ENCODE results near the gene PKN1. TPM values are rescaled to one million over a fixed set of nuclear protein-coding genes. Genes with fewer than 3 reads are reported as not detected.

The PKN1 gene
- total and polyA plus RNA-seq, 10 of the 15 experiments (the other 5 are each of a cell fraction or from before 2014, with no cell fraction given) = 1.0 to 189 (median 52.7) TPM

- peaks cover 3% of the 10 kb centered on the region; the same call in 1 of the 2 replicates for H4K20me1 ChIP-seq (ENCODE audit: control insufficient read depth, insufficient read depth)
- no peaks in the 10 kb centered on the region for H3K9me3 ChIP-seq (replicated peaks; ENCODE audit: control insufficient read depth, insufficient read depth, low read length)
- intact Hi-C loops (cut with micrococcal nuclease; ENCODE audit: unreplicated experiment) = no loop called here
- peaks cover 3 to 12% of the 10 kb centered on the region in 2 experiments; a peak in 3 of 4 replicates for H3K36me3 ChIP-seq (ENCODE audit: control insufficient read depth in 2 of 2, insufficient read depth in 2 of 2, low read length in 1 of 2)
- H3K9ac ChIP-seq (ENCODE audit: control insufficient read depth, insufficient read depth, low read length) = no peak overlapping the region
- ATAC-seq (no peak), FAIRE-seq (no peak), DNase-seq (ENCODE audit: low read depth, low spot score) (no peak)
- ChIA-PET RAD21 (ENCODE audit: unreplicated experiment) (no interaction called here), POLR2A (interaction anchor here (0.6 kb wide), 1 partner anchor 653 kb away, joined by 4 read pairs; no protein-coding TSS in a partner anchor), CTCF (interaction anchor here (1.0 to 2.0 kb wide), 2 partner anchors 18 to 43 kb away, joined by 5 read pairs; no protein-coding TSS in a partner anchor), SMC1A (ENCODE audit: uncharacterized antibody, unreplicated experiment) (interaction anchor here (0.7 kb wide), 1 partner anchor 15 kb away, joined by 3 read pairs; no protein-coding TSS in a partner anchor)
- H3K4me3 ChIP-seq = 0 out of 2 replicates have a peak overlapping the region, but pooled peaks have one; percentile 95
- peaks cover 9% of the 10 kb centered on the region for H3K4me1 ChIP-seq (ENCODE audit: control insufficient read depth, insufficient read depth, low read length)
- peak overlapping the region; percentile 35; the same call in 1 of the 2 replicates for H3K4me2 ChIP-seq (ENCODE audit: control insufficient read depth, insufficient read depth)
- no TSS peak for BruUV-seq (replicated peaks)
- H3K79me2 ChIP-seq (ENCODE audit: control insufficient read depth, insufficient read depth, low read length) = peaks cover 30% of the 10 kb centered on the region
- H2AFZ ChIP-seq (ENCODE audit: control insufficient read depth, low read depth, low read length) = no peak overlapping the region
- TF ChIP-seq HDAC2 (IDR thresholded peaks at IDR 0.05) = no peak
- TF ChIP-seq NR2C1 (IDR thresholded peaks at IDR 0.05) = no peak
- no peak for TF ChIP-seq SP1 (IDR thresholded peaks at IDR 0.05; ENCODE audit: low read depth, low read length)
- no peak for TF ChIP-seq CHD1 (IDR thresholded peaks at IDR 0.05; ENCODE audit: low read depth, low read length)
- TF ChIP-seq MYB (IDR thresholded peaks at IDR 0.05; ENCODE audit: borderline replicate concordance, low read depth, low read length) = no peak
- TF ChIP-seq PAX5 (IDR thresholded peaks at IDR 0.05; ENCODE audit: borderline replicate concordance, low read depth, low read length) = no peak
- TF ChIP-seq MLLT1 (IDR thresholded peaks at IDR 0.05) = no peak
- no peak for TF ChIP-seq CEBPZ (IDR thresholded peaks at IDR 0.05; ENCODE audit: low read depth, low read length)
- peak; percentile 21; the same call in 1 of the 2 replicates for TF ChIP-seq POLR2AphosphoS5 (IDR thresholded peaks at IDR 0.05; ENCODE audit: low read length)
- TF ChIP-seq POLR2A (IDR thresholded peaks at IDR 0.05; ENCODE audit: low read depth, low read length) = peak; percentile 25
- no peak for TF ChIP-seq SRF (IDR thresholded peaks at IDR 0.05; ENCODE audit: low read depth in 2 of 2, low read length in 2 of 2)
- no peak for TF ChIP-seq RAD51 (IDR thresholded peaks at IDR 0.05)
- TF ChIP-seq POLR2AphosphoS2 (IDR thresholded peaks at IDR 0.05; ENCODE audit: low read depth, low read length) = no peak
- TF ChIP-seq ZNF384 (IDR thresholded peaks at IDR 0.05; ENCODE audit: borderline replicate concordance, low read depth, low read length) = no peak
- TF ChIP-seq PRDM15 (CRISPR knock-in tag; IDR thresholded peaks at IDR 0.05) = no peak
- TF ChIP-seq HCFC1 (IDR thresholded peaks at IDR 0.05; ENCODE audit: low read length) = no peak
- H3K27me3 ChIP-seq (replicated peaks in 1 of 2; ENCODE audit: control insufficient read depth in 2 of 2, insufficient read depth in 2 of 2, low read length in 1 of 2) = no peaks in the 10 kb centered on the region
- 73% methylated on average over 8 of the region's 8 CpGs for WGBS (ENCODE audit: insufficient coverage, insufficient replicate concordance, low lambda C conversion rate, missing lambda C conversion rate)
- H3K27ac ChIP-seq (ENCODE audit: control insufficient read depth, insufficient read depth) = no peak overlapping the region
- in situ Hi-C loops (cut with MboI) = no loop called here
These were observed 81.2 kb downstream of the PKN1 start for GRCh38 chr19:14514215-14514863.

All from GM12878 (cell line).